ENCODE data around the gene SEMG1.

The SEMG1 gene

GRCh38 chr20:45209924-45210323 is 3.1 kb downstream of the SEMG1 start:
- peaks cover 75% of the 10 kb centered on the region for H3K27me3 Mint-ChIP-seq
- H3K9me3 Mint-ChIP-seq = no peaks in the 10 kb centered on the region
- no peak overlapping the region for H3K27ac Mint-ChIP-seq
- ATAC-seq = no peak
- H3K4me3 Mint-ChIP-seq = no peak overlapping the region
- H3K36me3 Mint-ChIP-seq = no peaks in the 10 kb centered on the region
- no peaks in the 10 kb centered on the region for H3K4me1 Mint-ChIP-seq

DNA sequence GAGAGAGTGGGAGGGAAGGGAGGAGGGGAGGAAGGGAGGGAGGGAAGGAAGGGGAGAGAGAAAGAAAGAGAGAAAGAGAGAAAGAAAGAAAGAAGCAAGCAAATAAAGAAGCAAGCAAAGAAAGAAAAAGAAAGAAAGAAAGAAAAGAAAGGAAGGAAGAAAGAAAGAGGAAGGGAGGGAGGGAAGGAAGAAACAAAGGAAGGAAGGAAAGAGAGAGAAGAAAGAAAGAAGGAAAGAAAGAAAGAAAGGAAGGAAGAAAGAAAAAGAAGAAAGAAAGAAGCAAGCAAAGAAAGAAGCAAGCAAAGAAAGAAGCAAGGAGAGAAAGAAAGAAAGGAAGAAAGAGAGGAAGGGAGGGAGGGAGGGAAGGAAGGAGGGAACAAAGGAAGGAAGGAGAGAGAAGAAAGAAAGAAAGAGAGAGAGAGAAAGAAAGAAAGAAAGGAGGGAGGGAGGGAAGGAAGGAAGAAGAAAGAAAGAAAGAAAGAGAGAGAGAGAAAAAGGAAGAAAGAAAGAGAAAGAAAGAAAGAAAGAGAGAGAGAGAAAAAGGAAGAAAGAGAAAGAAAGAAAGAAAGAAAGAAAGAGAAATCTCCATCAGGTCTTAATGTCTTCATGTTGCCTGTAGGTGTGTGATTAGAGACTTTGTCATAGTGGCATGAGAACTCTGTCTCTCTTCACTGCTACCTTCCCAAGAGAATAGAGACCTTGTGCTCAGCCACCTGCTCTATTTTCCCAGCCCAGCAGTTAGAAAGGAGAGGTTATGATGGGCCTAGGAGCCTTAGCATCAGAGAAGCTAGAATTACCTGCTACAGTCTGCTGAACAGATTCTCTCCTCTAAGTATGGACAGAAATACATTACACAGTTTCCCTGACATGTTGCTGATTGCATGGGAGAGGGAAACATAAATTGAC is 5.0 kb downstream of the SEMG1 start:
- peaks cover 59% of the 10 kb centered on the region for H3K27me3 Mint-ChIP-seq
- H3K9me3 Mint-ChIP-seq = no peaks in the 10 kb centered on the region
- no peak overlapping the region for H3K27ac Mint-ChIP-seq
- no peak for ATAC-seq
- no peaks in the 10 kb centered on the region for H3K4me1 Mint-ChIP-seq
- no peak overlapping the region for H3K4me3 Mint-ChIP-seq
- H3K36me3 Mint-ChIP-seq = no peaks in the 10 kb centered on the region

GRCh38 chr20:45212836-45213235 is 6.0 kb downstream of the SEMG1 start:
- H3K27me3 Mint-ChIP-seq = peaks cover 59% of the 10 kb centered on the region
- no peaks in the 10 kb centered on the region for H3K4me1 Mint-ChIP-seq
- H3K27ac Mint-ChIP-seq = no peak overlapping the region
- no peaks in the 10 kb centered on the region for H3K9me3 Mint-ChIP-seq
- no peaks in the 10 kb centered on the region for H3K36me3 Mint-ChIP-seq
- no peak overlapping the region for H3K4me3 Mint-ChIP-seq
- ATAC-seq = no peak

DNA sequence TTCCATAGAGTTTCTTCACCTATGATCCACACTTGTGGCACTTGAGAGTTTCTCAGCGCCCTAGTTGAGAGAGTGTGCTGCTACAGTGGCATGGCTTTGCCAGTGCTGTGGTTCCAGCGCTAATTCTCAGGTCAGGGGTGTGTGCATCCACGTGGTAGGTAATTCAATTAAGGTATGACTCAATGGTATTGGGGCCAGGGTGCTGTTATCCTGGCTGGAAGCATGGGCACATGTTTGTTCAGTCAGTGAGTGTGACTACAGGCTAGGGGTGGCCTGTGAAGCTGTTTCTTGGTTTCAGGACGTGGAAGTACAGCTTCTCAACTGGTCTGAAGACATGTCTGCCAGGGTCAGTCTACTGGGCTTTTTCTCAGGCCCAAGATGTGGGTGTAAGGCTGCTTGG is 11.3 kb downstream of the SEMG1 start:
- H3K4me1 Mint-ChIP-seq = no peaks in the 10 kb centered on the region
- H3K4me3 Mint-ChIP-seq = no peak overlapping the region
- peaks cover 67% of the 10 kb centered on the region for H3K27me3 Mint-ChIP-seq
- H3K36me3 Mint-ChIP-seq = no peaks in the 10 kb centered on the region
- no peaks in the 10 kb centered on the region for H3K9me3 Mint-ChIP-seq
- no peak overlapping the region for H3K27ac Mint-ChIP-seq
- ATAC-seq = no peak

- H3K4me3 Mint-ChIP-seq = no peak overlapping the region
- H3K36me3 Mint-ChIP-seq = no peaks in the 10 kb centered on the region
- peaks cover 63% of the 10 kb centered on the region for H3K27me3 Mint-ChIP-seq
- H3K4me1 Mint-ChIP-seq = no peaks in the 10 kb centered on the region
- peak; percentile 24 for ATAC-seq
- no peaks in the 10 kb centered on the region for H3K9me3 Mint-ChIP-seq
- no peak overlapping the region for H3K27ac Mint-ChIP-seq
Measured at GRCh38 chr20:45218636-45219035, 11.8 kb downstream of the SEMG1 start.

DNA sequence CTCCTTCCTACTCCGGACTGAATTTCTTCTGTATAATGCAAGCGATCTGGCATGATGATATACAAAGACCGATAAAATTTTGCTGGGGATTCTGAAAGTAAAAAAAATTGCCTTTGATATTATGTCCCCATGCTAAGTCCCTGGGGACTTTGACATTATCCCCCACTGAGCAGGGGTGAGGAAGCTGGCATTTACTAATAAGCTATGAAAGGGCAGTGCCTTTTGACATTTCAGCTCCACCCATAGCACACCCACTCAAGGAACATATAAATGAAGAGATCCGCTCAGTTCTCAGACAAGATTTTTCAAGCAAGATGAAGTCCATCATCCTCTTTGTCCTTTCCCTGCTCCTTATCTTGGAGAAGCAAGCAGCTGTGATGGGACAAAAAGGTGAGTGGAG is 14.2 kb downstream of the SEMG1 start, which contains the start of gene SEMG2:
Gene SEMG2 (plus strand): TSS at position 298 of the 400 bp plus-strand sequence. CDS start 17 bp downstream, at position 315.
- no peak within 1 kb of the TSS for H3K27ac Mint-ChIP-seq
- no peak within 1 kb of the TSS for H3K4me3 Mint-ChIP-seq
- H3K4me1 Mint-ChIP-seq = no peaks in the 10 kb centered on the region
- no peak for ATAC-seq
- peaks cover 63% of the 10 kb centered on the region for H3K27me3 Mint-ChIP-seq
- no peaks in the 10 kb centered on the region for H3K36me3 Mint-ChIP-seq
- no peaks in the 10 kb centered on the region for H3K9me3 Mint-ChIP-seq

DNA sequence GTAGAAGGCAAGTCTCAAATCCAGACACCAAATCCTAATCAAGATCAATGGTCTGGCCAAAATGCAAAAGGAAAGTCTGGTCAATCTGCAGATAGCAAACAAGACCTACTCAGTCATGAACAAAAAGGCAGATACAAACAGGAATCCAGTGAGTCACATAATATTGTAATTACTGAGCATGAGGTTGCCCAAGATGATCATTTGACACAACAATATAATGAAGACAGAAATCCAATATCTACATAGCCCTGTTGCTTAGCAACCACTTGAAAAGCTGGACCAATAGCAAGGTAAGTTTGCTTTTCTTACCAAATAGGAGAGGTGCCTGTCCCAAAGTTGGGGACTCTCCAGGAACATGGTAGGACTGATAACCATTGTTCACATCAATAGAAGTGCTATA is 16.3 kb downstream of the SEMG1 start:
- Mint-ChIP-seq H3K9me3 (no peaks in the 10 kb centered on the region), H3K4me1 (no peaks in the 10 kb centered on the region), H3K27ac (no peak overlapping the region), H3K36me3 (no peaks in the 10 kb centered on the region), H3K27me3 (peaks cover 56% of the 10 kb centered on the region), H3K4me3 (no peak overlapping the region)
- ATAC-seq = no peak

DNA sequence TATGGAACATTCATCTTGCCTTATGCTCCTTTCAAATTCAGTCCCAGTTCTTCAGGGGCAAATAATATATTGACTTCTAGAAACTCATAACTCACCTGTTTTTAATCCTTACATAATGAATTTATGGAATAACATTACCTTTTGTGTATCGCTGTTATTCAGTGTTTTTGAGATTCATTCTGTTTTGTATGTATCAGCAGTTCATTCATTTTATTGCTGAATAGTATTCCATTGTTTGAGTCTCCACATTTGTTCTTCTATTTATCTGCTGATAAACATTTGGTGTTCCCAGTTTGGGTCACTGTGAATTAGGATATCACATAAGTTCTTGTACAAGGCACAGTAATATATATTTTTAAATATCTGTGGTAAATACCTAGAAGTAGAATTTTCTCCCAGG is 19.5 kb downstream of the SEMG1 start:
- no peak for ATAC-seq
- H3K4me3 Mint-ChIP-seq = no peak overlapping the region
- H3K36me3 Mint-ChIP-seq = no peaks in the 10 kb centered on the region
- no peaks in the 10 kb centered on the region for H3K9me3 Mint-ChIP-seq
- peaks cover 71% of the 10 kb centered on the region for H3K27me3 Mint-ChIP-seq
- no peak overlapping the region for H3K27ac Mint-ChIP-seq
- H3K4me1 Mint-ChIP-seq = no peaks in the 10 kb centered on the region

DNA sequence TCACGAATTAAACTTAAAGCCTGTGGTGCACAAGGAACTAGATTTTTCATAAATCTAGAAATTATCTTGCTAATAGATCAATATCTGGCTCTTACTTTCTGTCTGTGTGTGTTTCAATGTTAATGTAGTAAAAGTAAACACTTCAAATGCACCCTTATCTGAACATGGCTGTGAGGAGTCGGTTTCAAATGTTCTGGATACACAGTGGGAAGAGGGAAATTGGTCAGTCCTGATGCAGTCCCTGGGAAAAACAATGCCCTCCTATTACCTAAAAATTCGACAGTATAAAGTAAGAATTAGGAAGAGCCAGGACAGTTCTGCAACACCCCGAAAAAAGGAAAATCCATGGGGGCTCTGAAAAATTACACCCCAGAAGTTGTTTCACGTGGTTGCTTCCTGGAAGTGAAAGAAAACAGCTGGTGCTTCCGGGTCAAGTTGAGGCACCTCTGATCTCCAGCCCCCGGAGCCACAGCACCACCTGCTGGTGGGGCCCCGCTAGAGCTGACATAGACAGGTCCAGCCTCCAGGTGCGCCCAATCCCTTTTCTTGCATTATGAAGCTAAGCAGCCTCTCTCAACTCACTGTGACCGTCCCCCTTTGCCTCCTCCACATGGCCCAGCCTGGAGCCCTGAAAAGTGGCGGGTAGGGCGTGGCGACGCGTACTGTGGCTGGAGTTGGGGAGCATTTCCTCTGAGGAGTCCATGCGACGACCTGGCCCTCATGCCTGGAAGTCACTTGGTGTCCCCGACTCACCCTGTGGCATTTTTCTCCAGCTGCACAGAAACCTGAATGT is 22.6 kb downstream of the SEMG1 start:
- H3K4me1 Mint-ChIP-seq = peaks cover 8% of the 10 kb centered on the region
- no peak overlapping the region for H3K4me3 Mint-ChIP-seq
- no peak overlapping the region for H3K27ac Mint-ChIP-seq
- peaks cover 7% of the 10 kb centered on the region for H3K9me3 Mint-ChIP-seq
- H3K27me3 Mint-ChIP-seq = peaks cover 83% of the 10 kb centered on the region
- peaks cover 4% of the 10 kb centered on the region for H3K36me3 Mint-ChIP-seq
- no peak for ATAC-seq

DNA sequence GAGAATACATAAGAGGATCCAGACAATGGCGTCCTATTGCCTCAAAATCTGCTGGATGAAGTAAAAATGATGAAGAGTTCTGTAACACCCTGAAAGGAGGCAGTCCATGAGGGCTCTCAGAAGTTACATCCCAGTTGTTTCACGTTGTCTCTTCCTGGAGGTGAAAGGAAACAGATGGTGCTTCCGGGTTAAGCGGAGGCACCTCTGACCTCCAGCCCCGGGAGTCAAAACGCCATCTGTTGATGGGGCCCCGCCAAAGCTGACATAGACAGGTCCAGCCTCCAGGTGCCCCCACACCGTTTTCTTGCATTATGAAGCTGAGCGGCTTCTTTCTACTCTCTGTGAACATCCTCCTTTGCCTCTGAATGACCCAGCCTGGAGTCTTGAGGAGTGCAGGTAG is 23.8 kb downstream of the SEMG1 start:
- H3K4me1 Mint-ChIP-seq = peaks cover 8% of the 10 kb centered on the region
- peaks cover 9% of the 10 kb centered on the region for H3K9me3 Mint-ChIP-seq
- peaks cover 82% of the 10 kb centered on the region for H3K27me3 Mint-ChIP-seq
- H3K27ac Mint-ChIP-seq = no peak overlapping the region
- H3K36me3 Mint-ChIP-seq = peaks cover 6% of the 10 kb centered on the region
- H3K4me3 Mint-ChIP-seq = no peak overlapping the region
- ATAC-seq = no peak

GRCh38 chr20:45235995-45236394 is 29.2 kb downstream of the SEMG1 start:
- Mint-ChIP-seq H3K4me3 (no peak overlapping the region), H3K9me3 (peaks cover 9% of the 10 kb centered on the region), H3K4me1 (peaks cover 8% of the 10 kb centered on the region), H3K27ac (no peak overlapping the region), H3K27me3 (peaks cover 84% of the 10 kb centered on the region), H3K36me3 (peaks cover 6% of the 10 kb centered on the region)
- ATAC-seq = no peak

DNA sequence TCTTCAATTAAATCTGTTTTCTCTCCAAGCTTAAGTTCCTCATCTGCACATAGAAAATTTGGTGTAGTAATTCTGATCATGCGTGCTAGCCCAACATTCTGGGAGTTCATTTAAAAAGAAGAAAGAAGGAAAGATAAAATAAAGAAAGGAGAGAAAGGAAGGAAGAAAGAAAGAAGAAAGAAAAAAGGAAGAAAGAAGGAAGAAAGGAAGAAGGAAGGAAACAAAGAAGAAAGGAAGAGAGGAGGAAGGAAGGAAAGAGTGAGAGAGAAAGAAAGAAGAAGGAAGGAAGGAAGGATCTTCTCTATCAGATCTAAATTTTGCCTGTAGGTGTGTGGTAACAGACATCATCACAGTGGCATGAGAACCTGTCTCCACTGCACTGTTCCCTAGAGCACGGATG is 31.3 kb downstream of the SEMG1 start:
- peaks cover 64% of the 10 kb centered on the region for H3K27me3 Mint-ChIP-seq
- peaks cover 6% of the 10 kb centered on the region for H3K36me3 Mint-ChIP-seq
- H3K4me3 Mint-ChIP-seq = no peak overlapping the region
- no peak overlapping the region for H3K27ac Mint-ChIP-seq
- peaks cover 9% of the 10 kb centered on the region for H3K9me3 Mint-ChIP-seq
- H3K4me1 Mint-ChIP-seq = no peaks in the 10 kb centered on the region
- no peak for ATAC-seq

- H3K27me3 Mint-ChIP-seq = peaks cover 58% of the 10 kb centered on the region
Measured at GRCh38 chr20:45246109-45246508, 39.3 kb downstream of the SEMG1 start.

DNA sequence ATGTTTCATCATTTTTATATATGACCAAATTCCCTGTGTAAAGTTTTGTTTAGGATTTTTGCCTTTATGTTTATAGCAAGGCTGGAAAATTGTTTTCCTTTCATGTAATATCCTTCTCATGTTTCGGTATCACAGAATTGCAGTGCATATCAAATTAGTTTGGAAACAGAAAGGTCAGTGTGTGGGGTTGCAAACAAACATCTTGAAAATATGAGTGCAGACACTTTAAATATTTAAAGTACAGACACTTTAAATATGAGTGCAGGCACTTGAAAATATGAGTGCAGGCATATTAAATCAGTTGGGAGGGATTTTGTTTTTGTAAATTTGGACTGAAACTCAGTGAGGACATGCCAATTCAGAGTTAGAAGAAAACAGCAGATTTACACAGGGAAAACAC is 41.0 kb downstream of the SEMG1 start:
- Mint-ChIP-seq H3K4me3 (no peak overlapping the region), H3K27me3 (peaks cover 76% of the 10 kb centered on the region), H3K36me3 (no peaks in the 10 kb centered on the region), H3K9me3 (no peaks in the 10 kb centered on the region), H3K27ac (no peak overlapping the region), H3K4me1 (no peaks in the 10 kb centered on the region)
- ATAC-seq = no peak

More at GRCh38 chr20:45246109-45246508, 39.3 kb downstream of the SEMG1 start:
- no peak overlapping the region for H3K4me3 Mint-ChIP-seq
- H3K36me3 Mint-ChIP-seq = no peaks in the 10 kb centered on the region
- no peak overlapping the region for H3K27ac Mint-ChIP-seq
- no peaks in the 10 kb centered on the region for H3K9me3 Mint-ChIP-seq
- no peaks in the 10 kb centered on the region for H3K4me1 Mint-ChIP-seq
- no peak for ATAC-seq

DNA sequence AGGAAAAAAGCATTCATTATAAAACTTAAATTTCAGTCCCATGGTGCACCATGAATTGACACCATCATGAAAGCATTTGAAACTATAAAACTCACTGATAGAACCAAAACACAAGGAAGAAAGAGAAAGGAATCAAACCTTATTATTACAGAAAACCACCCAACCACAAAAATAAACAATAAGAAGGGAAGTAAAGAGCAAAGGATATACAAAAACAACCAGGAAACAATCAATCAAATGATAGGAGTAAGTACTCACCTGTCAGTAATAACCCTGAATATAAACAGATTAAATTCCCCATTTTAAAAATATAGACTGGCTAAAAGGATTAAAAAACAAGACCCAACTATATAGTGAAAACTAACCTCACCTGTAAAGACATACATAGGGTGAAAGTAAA is 41.8 kb downstream of the SEMG1 start:
- H3K27me3 Mint-ChIP-seq = peaks cover 83% of the 10 kb centered on the region
- no peaks in the 10 kb centered on the region for H3K9me3 Mint-ChIP-seq
- H3K4me3 Mint-ChIP-seq = no peak overlapping the region
- H3K36me3 Mint-ChIP-seq = no peaks in the 10 kb centered on the region
- ATAC-seq = no peak
- H3K27ac Mint-ChIP-seq = no peak overlapping the region
- no peaks in the 10 kb centered on the region for H3K4me1 Mint-ChIP-seq
